Effector memory CD4-positive, alpha-beta T cell (primary cell): Measurements from ENCODE around the gene MAGEA11.
"Not testable (repeated sequence)": the region's sequence is repeated elsewhere in the genome, so short reads cannot be mapped to it uniquely, and the experiment has no call there.

Source experiments
- DNase-seq, 3 donors: peaks; one replicate each; pipeline ENCODE4 v3.0.0-alpha.2; 2020
- H3K27ac ChIP-seq: 2 replicates; pipeline ENCODE4 v1.7.0; 2013; ENCODE audit warnings: mild to moderate bottlenecking, low read length, moderate library complexity; ENCODE audit not compliant: insufficient read depth, poor library complexity, severe bottlenecking
- H3K27me3 ChIP-seq: replicated peaks from 2 replicates; pipeline ENCODE4 v1.7.0; 2013; ENCODE audit warnings: mild to moderate bottlenecking, low read length; ENCODE audit not compliant: insufficient read depth, control insufficient read depth, poor library complexity, severe bottlenecking
- H3K36me3 ChIP-seq: 2 replicates; pipeline ENCODE4 v1.7.0; 2013; ENCODE audit warnings: mild to moderate bottlenecking, low read length, moderate library complexity; ENCODE audit not compliant: control insufficient read depth, insufficient read depth
- H3K4me1 ChIP-seq: 2 replicates; pipeline ENCODE4 v1.7.0; 2013; ENCODE audit warnings: low read length, mild to moderate bottlenecking; ENCODE audit not compliant: control insufficient read depth, insufficient read depth, poor library complexity, severe bottlenecking
- H3K4me3 ChIP-seq: 2 replicates; pipeline ENCODE4 v1.7.0; 2013; ENCODE audit warnings: low read length, low read depth, mild to moderate bottlenecking; ENCODE audit not compliant: insufficient read depth, poor library complexity, severe bottlenecking
- H3K9me3 ChIP-seq: 2 replicates; pipeline ENCODE4 v1.7.0; 2013; ENCODE audit warnings: mild to moderate bottlenecking, low read length, moderate library complexity; ENCODE audit not compliant: control insufficient read depth

The MAGEA11 gene

DNA sequence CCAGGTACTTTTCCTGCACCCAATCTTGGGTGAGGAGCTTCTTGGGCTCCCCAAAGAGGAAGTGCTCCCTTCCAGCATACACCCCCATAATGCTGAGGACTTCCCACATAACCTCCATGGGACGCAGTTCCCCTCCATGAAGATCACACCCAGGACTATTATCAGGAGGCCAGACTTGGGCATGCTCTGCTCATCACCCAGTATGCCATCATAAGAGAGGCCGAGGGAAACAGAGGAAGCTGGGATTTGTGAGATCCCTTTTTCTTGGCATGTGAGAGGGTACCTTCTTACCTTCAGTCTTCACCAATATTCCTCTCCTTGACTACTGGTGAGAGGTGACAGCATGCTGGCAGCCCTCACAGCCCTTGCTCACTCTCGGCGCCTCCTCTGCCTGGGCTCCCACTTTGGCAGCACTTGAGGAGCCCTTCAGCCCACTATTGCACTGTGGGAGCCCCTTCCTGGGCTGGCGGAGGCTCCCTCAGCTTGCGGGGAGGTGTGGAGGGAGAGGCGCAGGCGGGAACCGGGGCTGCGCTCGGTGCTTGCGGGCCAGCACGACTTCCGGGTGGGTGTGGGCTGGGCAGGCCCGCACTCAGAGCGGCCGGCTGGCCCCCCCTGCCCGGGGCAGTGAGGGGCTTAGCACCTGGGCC is 46.3 kb downstream of the MAGEA11 start:
- no peaks in the 10 kb centered on the region for H3K9me3 ChIP-seq
- no peaks in the 10 kb centered on the region for H3K27me3 ChIP-seq
- H3K4me1 ChIP-seq, result no peaks in the 10 kb centered on the region
- H3K27ac ChIP-seq, result no peak overlapping the region
- no peak for DNase-seq
- H3K4me3 ChIP-seq, result no peak overlapping the region
- H3K36me3 ChIP-seq, result no peaks in the 10 kb centered on the region

DNA sequence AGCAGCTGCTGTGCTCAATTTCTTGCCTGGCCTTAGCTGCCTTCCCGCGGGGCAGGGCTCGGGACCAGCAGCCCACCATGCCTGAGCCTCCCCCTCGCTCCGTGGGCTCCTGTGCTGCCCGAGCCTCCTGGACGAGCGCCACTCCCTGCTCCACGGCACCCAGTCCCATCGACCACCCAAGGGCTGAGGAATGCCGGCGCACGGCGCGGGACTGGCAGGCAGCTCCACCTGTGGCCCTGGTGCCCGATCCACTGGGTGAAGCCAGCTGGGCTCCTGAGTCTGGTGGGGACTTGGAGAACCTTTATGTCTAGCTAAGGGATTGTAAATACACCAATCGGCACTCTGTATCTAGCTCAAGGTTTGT is 46.8 kb downstream of the MAGEA11 start:
- not testable (repeated sequence) for H3K9me3 ChIP-seq, H3K27ac ChIP-seq, H3K27me3 ChIP-seq, H3K4me1 ChIP-seq, H3K36me3 ChIP-seq, H3K4me3 ChIP-seq, DNase-seq

DNA sequence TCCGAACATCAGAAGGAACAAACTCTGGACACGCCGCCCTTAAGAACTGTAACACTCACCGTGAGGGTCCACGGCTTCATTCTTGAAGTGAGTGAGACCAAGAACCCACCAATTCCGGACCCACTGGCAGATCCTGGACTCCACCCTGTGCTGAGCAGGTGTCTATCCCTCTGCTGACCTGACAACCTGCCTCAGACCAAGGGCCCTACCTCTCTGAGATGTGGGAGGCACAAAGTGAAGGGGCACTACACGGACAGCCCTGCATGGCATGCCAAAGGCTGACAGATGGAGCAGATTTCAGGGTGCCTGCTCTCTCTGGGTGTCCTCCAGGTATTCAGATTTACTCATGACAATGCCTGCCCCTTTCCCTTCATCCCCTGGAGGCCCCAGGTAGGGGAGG is 48.0 kb downstream of the MAGEA11 start:
- DNase-seq, result no peak
- Histone ChIP-seq H3K36me3 (no peaks in the 10 kb centered on the region), H3K4me1 (no peaks in the 10 kb centered on the region), H3K27ac (no peak overlapping the region), H3K27me3 (no peaks in the 10 kb centered on the region), H3K4me3 (no peak overlapping the region), H3K9me3 (no peaks in the 10 kb centered on the region)

DNA sequence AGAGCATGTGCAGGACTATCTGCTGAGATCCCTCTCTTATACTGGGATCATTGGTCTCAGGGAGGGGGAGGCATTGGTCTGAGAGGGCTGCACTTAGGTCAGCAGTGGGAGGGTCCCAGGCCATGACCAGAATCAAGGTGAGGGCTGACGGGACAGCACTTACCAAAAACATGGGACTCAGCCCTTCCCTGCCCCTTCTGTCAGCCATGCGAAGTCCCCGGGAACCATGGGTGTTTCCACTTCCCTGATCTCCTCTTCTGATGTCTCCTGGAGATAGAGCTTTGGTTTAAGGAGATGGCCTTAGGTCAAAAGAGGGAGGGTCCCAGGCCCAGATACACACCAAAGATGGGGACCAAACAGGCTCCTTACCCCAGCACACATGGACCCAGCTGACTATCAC is 49.1 kb downstream of the MAGEA11 start:
- Histone ChIP-seq H3K4me1 (no peaks in the 10 kb centered on the region), H3K27ac (no peak overlapping the region), H3K27me3 (no peaks in the 10 kb centered on the region), H3K4me3 (no peak overlapping the region), H3K9me3 (no peaks in the 10 kb centered on the region), H3K36me3 (no peaks in the 10 kb centered on the region)
- DNase-seq, result no peak

DNA sequence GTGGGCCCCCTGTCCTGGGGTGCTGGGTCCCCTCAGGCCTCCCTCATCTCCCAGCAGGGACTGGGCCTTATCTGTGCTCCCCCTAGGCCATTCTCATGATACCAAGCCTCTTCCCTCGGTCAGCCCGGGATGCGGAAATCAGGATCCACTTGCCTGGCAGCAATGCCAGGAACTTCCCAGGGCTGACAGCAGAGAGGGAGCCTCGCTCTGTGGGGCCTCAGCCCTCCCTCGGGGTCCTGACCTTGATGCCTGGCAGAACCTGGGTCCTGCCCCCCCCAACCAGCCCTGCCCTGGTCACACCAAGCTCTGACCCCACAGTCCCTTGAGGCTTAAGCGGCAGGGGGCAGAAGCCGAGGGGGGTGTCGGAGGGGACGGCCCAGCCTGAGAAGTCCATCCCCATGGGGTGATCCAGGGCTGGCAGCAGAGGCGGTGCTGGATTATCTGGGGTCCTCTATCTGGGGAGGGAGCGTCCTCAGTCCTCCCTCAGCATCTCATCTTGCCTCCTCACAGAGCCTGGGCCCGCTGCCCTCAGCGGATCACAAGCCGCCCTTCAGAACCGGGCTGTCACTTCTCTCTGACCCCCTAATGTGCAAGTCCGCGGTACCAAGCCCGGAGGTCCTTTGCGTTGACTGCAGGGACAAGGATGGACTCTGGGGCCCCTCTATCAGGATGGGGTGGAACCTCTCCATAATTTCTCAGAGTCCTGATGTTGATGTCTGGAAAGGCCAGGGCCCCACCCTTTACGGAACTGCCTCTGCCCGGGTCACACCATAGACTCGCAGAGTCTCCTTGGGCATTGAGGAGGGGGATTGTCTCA is 50.2 kb downstream of the MAGEA11 start:
- not testable (repeated sequence) for H3K36me3 ChIP-seq, H3K27ac ChIP-seq, H3K4me1 ChIP-seq, DNase-seq, H3K9me3 ChIP-seq, H3K27me3 ChIP-seq, H3K4me3 ChIP-seq

DNA sequence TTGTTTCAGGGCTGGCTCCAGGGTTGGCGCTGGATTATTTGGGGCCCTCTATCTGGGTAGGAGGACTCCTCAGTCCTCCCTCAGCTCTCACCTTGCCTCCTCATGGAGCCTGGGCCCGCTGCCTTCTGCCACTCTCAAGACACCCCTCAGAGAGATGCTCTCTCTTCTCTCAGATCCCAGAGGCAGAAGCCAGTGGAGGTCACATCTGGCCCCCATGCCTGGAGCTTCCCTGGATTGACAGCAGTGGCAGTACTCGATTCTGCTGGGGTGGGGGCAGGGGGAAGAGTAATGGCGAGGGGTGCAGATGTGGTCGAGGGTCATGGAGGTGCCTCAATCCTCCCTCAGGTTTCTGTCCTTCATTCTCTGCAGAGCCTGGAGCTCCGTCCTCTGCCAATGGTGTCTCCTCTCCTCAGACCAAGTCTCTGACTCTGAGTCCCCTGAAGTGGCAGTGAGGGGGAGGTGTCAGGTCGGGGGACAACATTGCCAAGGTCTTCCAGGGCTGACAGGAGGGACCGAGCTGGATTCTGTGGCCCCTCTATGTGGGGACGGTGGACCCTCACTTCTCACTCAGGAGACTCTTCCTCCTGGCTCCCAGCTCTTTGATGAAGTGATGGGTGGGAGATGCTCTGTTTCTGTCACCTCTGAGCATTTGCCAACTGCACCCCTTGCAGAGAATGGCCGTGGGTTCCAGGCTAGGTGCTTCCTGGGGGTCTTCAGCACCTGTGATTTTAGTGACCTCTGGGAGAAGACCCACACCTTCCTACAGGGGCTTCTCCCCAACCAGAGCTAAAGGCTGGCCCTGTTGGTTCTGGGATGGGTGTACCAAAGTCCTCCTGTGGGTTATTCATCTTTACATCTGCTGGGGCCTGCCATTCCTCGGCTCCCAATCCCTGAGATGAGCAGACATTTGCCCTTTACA is 51.1 kb downstream of the MAGEA11 start:
- no peak overlapping the region for H3K27ac ChIP-seq
- H3K36me3 ChIP-seq, result no peaks in the 10 kb centered on the region
- H3K4me1 ChIP-seq, result no peaks in the 10 kb centered on the region
- H3K9me3 ChIP-seq, result no peaks in the 10 kb centered on the region
- no peaks in the 10 kb centered on the region for H3K27me3 ChIP-seq
- H3K4me3 ChIP-seq, result no peak overlapping the region
- DNase-seq, result no peak
